Activated CD4-positive, alpha-beta T cell treated with anti-CD3 and anti-CD28 coated beads, Interleukin-2, amount 50 U/mL, for 4 hours (primary cell): Measurements from ENCODE around the gene WDPCP.
"Not testable (repeated sequence)": the region's sequence is repeated elsewhere in the genome, so short reads cannot be mapped to it uniquely, and the experiment has no call there.

Source experiments
- DNase-seq, 2 experiments: peaks; one replicate each; pipeline ENCODE4 v3.0.0-alpha.2; 2020

The WDPCP gene

GRCh38 chr2:63444565-63445288, 143.6 kb downstream of the WDPCP start:
- no peak for DNase-seq

DNA sequence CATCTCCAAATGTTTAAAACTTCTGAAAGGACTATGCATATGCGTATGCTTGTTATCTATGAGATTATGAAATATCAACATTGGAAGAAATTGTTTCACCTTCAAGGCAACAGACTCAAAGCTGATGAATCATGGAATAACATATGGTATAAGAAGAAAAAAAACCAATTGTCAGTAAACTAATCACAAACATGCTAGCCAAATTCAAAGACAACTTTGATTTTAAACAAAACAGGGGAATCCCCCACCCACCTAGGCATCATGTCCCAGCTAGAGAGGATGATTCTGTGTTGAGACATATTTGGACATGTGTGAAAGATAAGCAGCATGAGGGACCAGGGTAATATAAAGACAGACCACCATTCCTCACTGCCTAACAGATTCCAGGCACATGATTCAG, 147.7 kb downstream of the WDPCP start:
- DNase-seq: no peak

GRCh38 chr2:63438181-63438580, 150.1 kb downstream of the WDPCP start:
- no peak for DNase-seq

DNA sequence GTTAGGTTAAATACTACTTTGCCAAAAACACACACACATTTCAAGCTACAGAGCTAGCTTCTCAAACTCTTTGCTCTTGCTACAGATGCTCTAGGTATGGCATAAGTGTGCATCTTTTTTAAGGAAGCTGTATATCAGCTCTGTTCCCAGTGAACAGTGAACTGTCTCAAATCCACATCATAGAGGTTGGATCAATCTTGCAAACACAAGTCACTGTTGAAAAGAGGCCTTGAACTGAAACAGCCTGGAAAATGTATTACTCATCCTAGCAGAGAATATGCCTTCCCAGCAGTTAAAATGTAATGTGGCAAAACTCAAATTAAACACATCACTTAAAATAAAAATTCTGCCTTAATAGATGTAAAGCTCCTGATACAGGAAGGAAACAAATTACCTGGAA, 151.8 kb downstream of the WDPCP start:
- no peak for DNase-seq

DNA sequence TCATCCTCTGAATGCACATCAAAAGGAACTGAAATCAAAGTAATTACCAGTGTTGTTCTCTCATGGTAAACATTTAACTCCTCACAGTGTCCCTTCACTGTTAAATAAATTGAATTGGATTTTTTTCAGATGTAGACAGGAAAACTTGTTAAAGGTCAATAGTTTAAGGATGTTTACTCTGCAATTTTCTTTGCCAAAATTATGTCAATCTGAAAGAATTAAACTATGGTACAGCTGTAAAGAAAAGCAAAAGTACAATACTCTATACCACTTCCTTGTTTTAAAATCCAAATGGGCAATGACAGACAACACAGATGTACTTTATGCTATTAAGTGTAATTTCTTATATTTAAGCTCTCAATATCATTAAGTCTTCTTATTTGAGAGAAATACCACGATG, 153.2 kb downstream of the WDPCP start:
- DNase-seq: no peak

GRCh38 chr2:63434024-63435001, 154.0 kb downstream of the WDPCP start:
- no peak for DNase-seq

- no peak for DNase-seq
Observed at GRCh38 chr2:63432373-63432772, 155.9 kb downstream of the WDPCP start.

DNA sequence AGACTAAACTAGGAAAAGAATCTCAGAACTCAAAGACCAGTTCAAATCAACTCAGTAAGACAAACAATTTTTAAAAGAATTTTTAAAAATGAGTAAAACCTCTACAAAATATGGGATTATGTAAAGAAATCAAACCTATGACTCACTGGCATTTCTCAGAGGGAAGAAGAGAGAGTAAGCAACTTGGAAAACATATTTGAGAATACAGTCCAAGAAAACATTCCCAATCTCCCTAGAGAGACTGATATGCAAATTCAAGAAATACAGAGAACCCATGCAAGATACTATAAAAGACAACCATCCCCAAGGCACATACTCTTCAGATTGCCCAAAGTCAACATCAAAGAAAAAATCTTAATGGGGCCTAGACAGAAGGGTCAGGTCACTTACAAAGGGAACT, 162.7 kb downstream of the WDPCP start:
- DNase-seq: no peak

GRCh38 chr2:63425079-63425416, 163.2 kb downstream of the WDPCP start:
- DNase-seq: no peak

DNA sequence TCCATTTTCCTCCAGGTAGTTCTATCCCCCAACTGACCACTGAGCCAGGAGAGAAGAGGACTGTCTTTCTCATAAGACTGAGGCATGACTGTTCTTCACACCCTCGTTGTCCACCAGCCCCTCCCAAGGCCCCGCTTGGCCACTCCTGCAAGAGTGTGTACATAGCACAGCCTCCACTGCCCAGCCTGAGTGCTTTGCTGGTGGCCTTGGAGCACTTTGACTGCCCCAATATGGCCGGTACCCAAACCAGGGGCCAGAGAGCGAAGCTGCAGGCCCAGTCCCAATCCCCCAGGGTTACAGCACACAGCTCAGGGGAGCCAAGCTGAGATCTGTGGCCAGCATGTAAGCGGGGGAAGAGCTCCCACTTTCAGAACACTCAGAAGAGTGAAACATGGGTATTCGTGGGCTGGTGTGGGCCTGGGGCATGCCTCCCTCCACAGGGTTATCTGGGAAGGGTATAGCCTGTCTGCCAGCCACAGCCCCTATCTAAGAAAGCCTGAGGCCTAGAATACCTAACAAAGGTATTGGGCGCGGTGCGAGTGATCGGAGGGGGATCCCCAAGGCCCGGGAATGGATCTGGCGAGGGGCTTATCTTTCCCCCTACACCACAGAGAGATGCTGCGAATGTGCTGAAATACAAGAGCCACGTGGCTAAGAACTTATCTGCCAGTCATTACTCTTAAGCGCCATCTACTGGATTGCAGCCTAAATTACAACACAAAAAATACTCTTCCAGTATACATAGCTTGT, 163.8 kb downstream of the WDPCP start:
- no peak for DNase-seq

- no peak for DNase-seq
Observed at GRCh38 chr2:63422556-63422955, 165.7 kb downstream of the WDPCP start.

DNA sequence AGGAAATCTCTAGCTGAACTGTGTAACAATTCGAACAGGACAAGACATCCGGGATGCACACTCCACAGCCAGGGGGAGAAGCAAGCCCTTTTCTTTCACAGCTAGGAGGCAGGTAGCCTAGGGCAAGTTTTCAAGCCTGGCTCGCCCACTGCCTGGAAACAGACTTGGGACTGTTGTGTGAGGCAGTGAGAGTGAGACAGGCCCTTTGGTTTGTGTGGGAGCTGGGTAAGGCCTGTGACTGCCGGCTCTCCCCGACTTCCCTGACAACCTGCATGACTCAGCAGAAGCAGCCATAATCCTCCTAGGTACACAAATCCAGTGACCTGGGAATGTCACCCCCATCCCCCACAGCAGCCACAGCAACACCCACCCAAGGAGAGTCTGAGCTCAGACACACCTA, 179.7 kb downstream of the WDPCP start:
- no peak for DNase-seq

GRCh38 chr2:63406641-63407040, 181.6 kb downstream of the WDPCP start:
- no peak for DNase-seq

DNA sequence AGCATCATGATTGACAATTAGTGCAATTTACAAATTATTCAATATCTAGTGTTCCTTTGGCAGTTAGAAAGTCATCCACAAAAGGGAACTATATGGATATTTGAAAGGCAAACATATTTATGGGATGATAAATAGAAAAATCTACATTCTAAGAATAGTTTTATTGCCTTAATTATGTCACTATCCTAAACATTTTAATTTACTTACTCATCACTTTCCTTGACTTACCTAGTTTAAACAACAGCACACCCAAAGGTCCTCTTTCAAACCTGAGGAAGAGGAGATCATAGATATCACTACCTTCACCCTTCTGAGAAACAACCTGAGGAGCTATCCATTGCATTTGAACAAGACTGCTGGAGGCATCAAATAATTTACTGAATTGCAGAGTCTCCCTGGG, 184.5 kb downstream of the WDPCP start:
- DNase-seq: no peak

- not testable (repeated sequence) for DNase-seq
Observed at GRCh38 chr2:63402889-63403288, 185.4 kb downstream of the WDPCP start.

- no peak for DNase-seq
Observed at GRCh38 chr2:63399156-63399555, 189.1 kb downstream of the WDPCP start.

- DNase-seq: no peak
Observed at GRCh38 chr2:63379451-63379850, 208.8 kb downstream of the WDPCP start.

- DNase-seq: no peak
Observed at GRCh38 chr2:63378589-63378988, 209.7 kb downstream of the WDPCP start.

DNA sequence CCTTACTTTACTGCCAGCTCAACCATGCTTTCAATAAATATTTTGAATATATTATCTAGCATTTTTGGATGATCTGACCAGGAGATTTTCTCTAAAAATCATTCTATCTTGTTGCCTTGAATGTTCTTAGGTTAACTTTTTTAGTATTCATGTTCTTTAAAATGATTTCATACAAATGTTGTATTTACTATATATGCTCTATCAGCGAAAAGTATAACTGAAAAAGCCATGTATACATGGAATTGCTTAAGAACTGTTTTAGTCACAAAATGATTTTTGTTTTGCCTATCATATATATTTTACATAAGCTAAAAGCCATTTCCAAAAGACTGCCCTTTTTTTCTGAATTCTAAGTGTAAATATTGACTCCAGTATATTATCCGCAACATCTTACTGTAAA, 213.9 kb downstream of the WDPCP start:
- no peak for DNase-seq

GRCh38 chr2:63372549-63372948, 215.7 kb downstream of the WDPCP start:
- DNase-seq: no peak

DNA sequence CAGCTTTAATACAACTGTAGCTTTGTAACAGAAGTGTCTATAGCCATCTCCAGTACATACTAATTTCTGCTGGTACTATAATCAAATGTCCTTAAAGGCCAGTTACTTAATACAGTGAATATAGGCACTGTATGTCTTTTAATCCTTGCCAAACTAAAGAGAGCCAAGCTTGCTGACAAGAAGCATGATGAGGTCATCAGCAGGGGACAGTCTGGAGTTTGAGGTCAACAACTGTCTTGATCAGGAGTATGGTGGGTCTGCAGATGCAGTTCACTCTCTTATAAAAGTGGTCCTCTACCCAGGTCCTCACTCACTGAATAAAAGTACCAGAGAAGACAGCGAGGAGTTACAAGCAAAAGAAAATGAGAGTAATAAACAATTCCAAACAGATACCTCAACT, 219.1 kb downstream of the WDPCP start:
- DNase-seq: no peak

GRCh38 chr2:63364866-63365265, 223.4 kb downstream of the WDPCP start:
- no peak for DNase-seq

GRCh38 chr2:63357722-63358121, 230.6 kb downstream of the WDPCP start:
- not testable (repeated sequence) for DNase-seq

DNA sequence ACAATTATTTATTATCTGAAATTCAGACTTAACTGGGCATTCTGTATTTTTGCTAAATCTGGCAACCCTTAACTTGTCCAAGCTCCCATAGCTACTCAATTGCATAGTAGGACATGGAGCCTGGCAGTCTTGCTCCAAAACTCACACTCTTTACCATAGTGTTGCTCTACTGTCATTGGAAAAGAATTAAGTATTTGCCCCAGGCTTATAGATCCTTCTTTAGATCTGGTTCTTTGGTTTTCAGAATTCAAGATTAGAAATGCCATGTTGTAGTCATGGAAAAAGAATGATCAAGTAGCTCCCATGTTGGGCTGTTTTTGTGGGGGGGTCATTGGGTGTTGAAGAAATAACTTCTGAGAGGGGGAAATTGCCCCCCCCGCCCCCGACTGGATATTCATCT, 240.9 kb downstream of the WDPCP start:
- DNase-seq: no peak
